Upper lobe of left lung (tissue), 6 donors: Measurements from ENCODE around the gene CCNY. TPM values are rescaled to one million over a fixed set of nuclear protein-coding genes. Genes with fewer than 3 reads are reported as not detected.
A peak's percentile ranks its signal among the peaks of the same experiment; 100 is the strongest.

Source experiments
- ATAC-seq, 2 donors: fragments of 200-7000 bp; cut with Tn5 transposase; one replicate each; pipeline ENCODE4 v1.9.1; 2022; ENCODE audit warnings: mild to moderate bottlenecking in 2 of 2, moderate library complexity in 2 of 2; ENCODE audit not compliant: low FRiP score in 2 of 2
- DNase-seq, 2 donors: peaks; one replicate each; pipeline ENCODE4 v3.0.0-alpha.2; 2019 to 2020
- H3K27ac ChIP-seq, 4 donors: fragments of 200-600 bp; sonication (generic); one replicate each; pipeline ENCODE4 v1.5.1; 2016 to 2019
- H3K27me3 ChIP-seq, 4 donors: fragments of 200-600 bp; sonication (generic); one replicate each; pipeline ENCODE4 v1.5.1; 2017 to 2019
- H3K36me3 ChIP-seq, 4 donors: fragments of 200-600 bp; sonication (generic); one replicate each; pipeline ENCODE4 v1.5.1; 2016 to 2019
- H3K4me1 ChIP-seq, 4 donors: fragments of 200-600 bp; sonication (generic); one replicate each; pipeline ENCODE4 v1.5.1; 2018 to 2019
- H3K4me3 ChIP-seq, 4 donors: fragments of 200-600 bp; sonication (generic); one replicate each; pipeline ENCODE4 v1.5.1; 2017 to 2019; ENCODE audit warnings: mild to moderate bottlenecking in 2 of 4, moderate library complexity in 1 of 4
- H3K9me3 ChIP-seq, 4 donors: fragments of 200-600 bp; sonication (generic); one replicate each; pipeline ENCODE4 v1.5.1; 2018 to 2019
- EP300 ChIP-seq, 4 donors: sonication (generic); formaldehyde crosslinking; IDR thresholded peaks; one replicate each; pipeline ENCODE4 v1.5.1; 2017; ENCODE audit warnings: antibody characterized with exemption in 4 of 4, control low read depth in 2 of 4
- POLR2A ChIP-seq, 4 donors: fragments of 450-650 bp; IDR thresholded peaks; one replicate each; pipeline ENCODE4 v1.5.1; 2016 to 2017; ENCODE audit warnings: antibody characterized with exemption in 4 of 4, mild to moderate bottlenecking in 2 of 4
- POLR2AphosphoS5 ChIP-seq, 2 donors: sonication (generic); formaldehyde crosslinking; IDR thresholded peaks; one replicate each; pipeline ENCODE4 v1.5.1; 2017; ENCODE audit warnings: antibody characterized with exemption in 2 of 2
- WGBS, 2 donors: methylation state at CpG; one replicate each; pipeline ENCODE4 v1.1.5; 2017 to 2018; 5-methylcytosine and 5-hydroxymethylcytosine counted together
- total RNA-seq, 6 donors: library from RNA; depleted of rRNA in 4 of 6; stranded (reverse); fragments of >200 nt in 4 of 6; gene quantifications; one replicate each; pipeline versions ENCODE4 v1.1.0 to v1.2.1, GENCODE V29; 2016 to 2021
- TF ChIP-seq, protein P1 (sequence below), 6 experiments: fragments of 450-650 bp in 4 of 6; fragments of 200-600 bp in 2 of 6; sonication (generic) in 2 of 6; IDR thresholded peaks; one replicate each; pipeline ENCODE4 v1.5.1; 2016 to 2019; ENCODE audit warnings: antibody characterized with exemption in 6 of 6
- donor health status: DM: no; HTN: no; CAD: no; lungs with moderate emphysema.
- donor health status: DM: no; HTN: yes; CAD: no; lungs with severe emphysema.

CCNY gene
- total RNA-seq, 6 donors from 2014 or later: 22.0 to 80.8 (median 52.5) TPM

DNA sequence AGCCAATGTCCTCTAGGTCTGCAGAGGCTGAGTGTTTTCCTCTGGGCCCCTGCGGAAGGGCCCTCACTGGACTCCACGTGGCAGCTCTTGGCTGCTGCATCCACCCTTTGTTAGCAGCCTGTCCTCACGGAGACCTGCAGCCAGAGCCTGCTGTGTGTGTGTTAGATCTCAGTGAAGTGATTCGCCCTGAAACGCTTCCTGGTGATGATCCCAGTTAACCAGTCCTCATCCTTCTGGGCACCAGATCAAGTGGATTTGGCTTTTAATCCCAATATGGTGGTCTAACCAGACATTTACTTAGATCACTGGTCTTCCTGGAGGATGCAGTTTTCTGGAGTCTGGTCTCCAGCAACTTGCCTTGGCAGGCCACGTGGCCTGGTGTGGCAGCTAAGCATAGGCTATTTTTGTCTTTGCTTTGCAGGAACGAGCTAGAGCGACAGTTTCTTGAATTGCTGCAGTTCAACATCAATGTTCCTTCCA is 229.3 kb downstream of the CCNY start:
- Histone ChIP-seq H3K9me3 (no peaks in the 10 kb centered on the region), H3K4me1 (peaks cover 0 to 20% (median 11%) of the 10 kb centered on the region in 4 donors), H3K4me3 (no peak overlapping the region), H3K27ac (no peak overlapping the region), H3K27me3 (no peaks in the 10 kb centered on the region), H3K36me3 (peaks cover 3 to 57% (median 33%) of the 10 kb centered on the region in 4 donors)
- WGBS, 2 donors: 92% methylated on average over 5 to 8 of the region's 8 CpGs
- ATAC-seq: no peak
- TF ChIP-seq POLR2AphosphoS5 (IDR thresholded peaks at IDR 0.05) (no peak), EP300 (IDR thresholded peaks at IDR 0.05) (no peak), POLR2A (IDR thresholded peaks at IDR 0.05) (no peak)
- TF ChIP-seq, protein P1, sequence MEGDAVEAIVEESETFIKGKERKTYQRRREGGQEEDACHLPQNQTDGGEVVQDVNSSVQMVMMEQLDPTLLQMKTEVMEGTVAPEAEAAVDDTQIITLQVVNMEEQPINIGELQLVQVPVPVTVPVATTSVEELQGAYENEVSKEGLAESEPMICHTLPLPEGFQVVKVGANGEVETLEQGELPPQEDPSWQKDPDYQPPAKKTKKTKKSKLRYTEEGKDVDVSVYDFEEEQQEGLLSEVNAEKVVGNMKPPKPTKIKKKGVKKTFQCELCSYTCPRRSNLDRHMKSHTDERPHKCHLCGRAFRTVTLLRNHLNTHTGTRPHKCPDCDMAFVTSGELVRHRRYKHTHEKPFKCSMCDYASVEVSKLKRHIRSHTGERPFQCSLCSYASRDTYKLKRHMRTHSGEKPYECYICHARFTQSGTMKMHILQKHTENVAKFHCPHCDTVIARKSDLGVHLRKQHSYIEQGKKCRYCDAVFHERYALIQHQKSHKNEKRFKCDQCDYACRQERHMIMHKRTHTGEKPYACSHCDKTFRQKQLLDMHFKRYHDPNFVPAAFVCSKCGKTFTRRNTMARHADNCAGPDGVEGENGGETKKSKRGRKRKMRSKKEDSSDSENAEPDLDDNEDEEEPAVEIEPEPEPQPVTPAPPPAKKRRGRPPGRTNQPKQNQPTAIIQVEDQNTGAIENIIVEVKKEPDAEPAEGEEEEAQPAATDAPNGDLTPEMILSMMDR (IDR thresholded peaks at IDR 0.05): no peak
- DNase-seq: no peak

DNA sequence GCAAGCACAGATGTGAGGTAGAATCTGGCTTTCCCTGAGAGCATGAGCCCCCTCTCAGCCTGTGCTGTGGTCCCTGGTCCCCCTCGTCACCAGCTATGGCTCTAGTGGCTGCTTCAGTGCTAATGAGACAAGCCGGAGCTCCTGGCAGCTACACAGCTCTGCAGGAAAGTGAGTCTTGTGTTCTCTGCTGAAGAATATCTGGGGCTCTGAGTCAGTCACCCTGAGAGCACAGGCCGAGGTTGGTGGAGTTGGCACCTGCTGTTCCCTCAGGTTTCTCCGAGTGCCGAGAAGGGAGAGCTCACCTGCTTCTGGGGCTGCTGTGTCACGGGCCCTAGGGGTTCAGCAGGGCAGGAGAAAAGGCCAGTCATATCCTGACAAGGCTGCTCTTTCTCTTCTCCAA is 231.6 kb downstream of the CCNY start:
- Histone ChIP-seq H3K36me3 (peaks cover 3 to 68% (median 31%) of the 10 kb centered on the region in 4 donors), H3K4me3 (no peak overlapping the region), H3K9me3 (no peaks in the 10 kb centered on the region), H3K27me3 (no peaks in the 10 kb centered on the region), H3K4me1 (peaks cover 0 to 20% (median 11%) of the 10 kb centered on the region in 4 donors), H3K27ac (no peak overlapping the region)
- WGBS, 2 donors: 95 to 97% methylated on average over 4 to 6 of the region's 6 CpGs
- ATAC-seq: no peak
- TF ChIP-seq, protein P1 (IDR thresholded peaks at IDR 0.05): no peak
- TF ChIP-seq POLR2AphosphoS5 (IDR thresholded peaks at IDR 0.05): no peak
- TF ChIP-seq EP300 (IDR thresholded peaks at IDR 0.05): no peak
- TF ChIP-seq POLR2A (IDR thresholded peaks at IDR 0.05): no peak
- DNase-seq: no peak

DNA sequence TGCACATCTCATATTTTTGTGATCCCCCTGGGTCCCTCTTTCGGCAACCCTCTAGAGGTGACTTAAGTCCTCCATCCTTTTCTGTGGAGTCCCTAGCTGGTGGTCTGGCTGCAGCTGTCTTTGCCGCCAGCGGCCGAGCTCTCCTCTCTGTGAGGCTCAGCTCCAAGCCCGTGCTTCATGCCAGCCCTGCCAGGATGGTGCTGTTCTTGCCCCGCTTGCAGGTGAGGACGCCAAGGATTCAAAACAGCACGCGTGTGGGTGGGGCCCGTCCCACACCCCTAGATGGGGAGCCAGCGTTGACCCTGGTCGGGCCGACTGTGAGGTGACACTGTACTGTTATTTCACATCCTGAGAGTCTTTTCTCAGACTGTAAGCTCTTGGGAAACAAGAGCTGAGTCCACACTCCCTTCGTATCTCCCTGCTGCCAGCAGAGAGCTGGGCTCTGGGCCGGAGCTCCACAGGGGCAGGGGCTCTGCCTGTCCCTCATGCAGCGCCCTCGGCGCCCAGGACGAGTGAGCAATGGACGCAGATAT is 232.2 kb downstream of the CCNY start:
- H3K4me3 ChIP-seq: no peak overlapping the region
- DNase-seq (peak in 1 of 2 donors; percentile 70), ATAC-seq (no peak)
- H3K9me3 ChIP-seq: no peaks in the 10 kb centered on the region
- H3K36me3 ChIP-seq: peaks cover 3 to 71% (median 31%) of the 10 kb centered on the region in 4 donors
- H3K4me1 ChIP-seq: peaks cover 0 to 15% (median 11%) of the 10 kb centered on the region in 4 donors
- H3K27ac ChIP-seq: no peak overlapping the region
- TF ChIP-seq POLR2AphosphoS5 (IDR thresholded peaks at IDR 0.05) (no peak), POLR2A (IDR thresholded peaks at IDR 0.05) (no peak), EP300 (IDR thresholded peaks at IDR 0.05) (no peak)
- TF ChIP-seq, protein P1 (IDR thresholded peaks at IDR 0.05): no peak
- 94 to 97% methylated on average over 20 of the region's 20 CpGs for WGBS, 2 donors
- no peaks in the 10 kb centered on the region for H3K27me3 ChIP-seq

DNA sequence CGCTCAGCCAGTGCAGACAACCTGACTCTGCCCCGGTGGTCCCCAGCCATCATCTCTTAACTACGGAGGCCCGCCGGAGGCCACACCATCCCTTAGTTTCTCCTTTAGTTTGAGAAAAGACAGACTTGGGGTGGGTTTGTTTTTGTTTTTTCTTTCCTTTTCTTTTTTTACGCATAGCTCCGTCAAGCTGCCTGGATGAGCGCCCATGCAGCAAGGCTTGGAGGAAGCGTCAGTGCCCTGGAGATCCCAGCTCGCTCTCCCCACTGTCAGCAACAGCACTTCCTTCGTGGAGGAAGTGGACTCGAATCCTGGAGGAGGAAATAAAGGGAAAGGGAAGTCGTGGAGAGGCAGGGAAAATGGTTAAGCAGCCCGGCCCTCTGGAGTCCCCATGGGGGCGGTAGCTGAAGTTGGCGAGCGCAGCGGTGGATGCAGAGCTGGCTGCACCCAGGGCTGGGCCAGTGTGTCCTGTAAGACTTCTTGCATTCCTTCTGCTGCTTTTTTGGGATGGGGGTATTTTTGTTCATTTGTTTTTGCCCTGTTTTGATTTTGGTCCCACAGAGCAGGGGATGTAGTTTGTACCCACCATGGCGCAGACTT is 232.9 kb downstream of the CCNY start:
- H3K36me3 ChIP-seq: peaks cover 3 to 78% (median 31%) of the 10 kb centered on the region in 4 donors
- no peak for ATAC-seq

More for the DNA sequence above, 232.9 kb downstream of the CCNY start:
- no peak for DNase-seq
- no peak overlapping the region for H3K4me3 ChIP-seq
- no peak overlapping the region for H3K27ac ChIP-seq
- H3K27me3 ChIP-seq: no peaks in the 10 kb centered on the region
- TF ChIP-seq, protein P1 (IDR thresholded peaks at IDR 0.05): no peak
- TF ChIP-seq EP300 (IDR thresholded peaks at IDR 0.05): no peak
- TF ChIP-seq POLR2AphosphoS5 (IDR thresholded peaks at IDR 0.05): no peak
- no peak for TF ChIP-seq POLR2A (IDR thresholded peaks at IDR 0.05)
- WGBS, 2 donors: 87 to 89% methylated on average over 19 of the region's 19 CpGs
- H3K4me1 ChIP-seq: peaks cover 0 to 9% (median 8%) of the 10 kb centered on the region in 4 donors
- H3K9me3 ChIP-seq: no peaks in the 10 kb centered on the region
